ENCODE results near the gene SLN.

The SLN gene

DNA sequence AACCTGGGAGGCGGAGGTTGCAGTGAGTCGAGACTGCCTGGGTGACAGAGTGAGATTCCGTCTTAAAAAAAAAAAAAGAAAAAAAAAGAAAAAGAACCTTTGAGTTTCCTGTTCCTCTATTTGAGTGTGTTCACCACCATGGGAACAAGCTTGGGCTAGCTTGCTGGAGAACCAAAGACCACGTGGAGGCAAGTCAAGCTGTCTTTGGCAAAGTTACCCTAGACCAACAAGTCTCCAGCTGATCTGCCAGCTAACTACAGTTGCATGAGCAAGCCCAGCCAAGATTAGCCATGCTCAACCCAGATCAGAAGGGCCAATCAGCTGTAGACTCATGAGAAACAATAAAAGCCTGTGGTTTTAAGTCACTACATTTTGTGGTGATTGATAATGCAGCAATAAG is 29.7 kb downstream of the SLN start:
- Histone ChIP-seq H3K4me3 (ENCODE audit: low read length) (no peak overlapping the region), H3K4me2 (ENCODE audit: low read length) (no peak overlapping the region), H3K23ac (ENCODE audit: low read length) (no peak overlapping the region), H3K79me1 (ENCODE audit: low read length) (no peaks in the 10 kb centered on the region), H3K27ac (ENCODE audit: low read depth, low read length) (no peak overlapping the region), H3K56ac (ENCODE audit: low read length) (no peak overlapping the region), H3K79me2 (ENCODE audit: control insufficient read depth, insufficient read depth, low read length) (no peaks in the 10 kb centered on the region), H2BK5ac (ENCODE audit: low read length) (no peak overlapping the region), H3K27me3 (ENCODE audit: insufficient read depth, low read length, poor library complexity) (no peaks in the 10 kb centered on the region), H4K5ac (ENCODE audit: low read length) (no peak overlapping the region), H3K4ac (ENCODE audit: low read depth, low read length) (no peak overlapping the region), H4K8ac (ENCODE audit: low read depth, low read length) (no peak overlapping the region), H3K4me1 (ENCODE audit: control insufficient read depth, low read depth, low read length) (no peaks in the 10 kb centered on the region), H3K9ac (ENCODE audit: low read length) (no peak overlapping the region), H3K18ac (ENCODE audit: low read length) (no peak overlapping the region), H2BK15ac (replicated peaks; ENCODE audit: low read depth) (no peak overlapping the region), H2BK120ac (ENCODE audit: low read depth, low read length) (no peak overlapping the region), H3K36me3 (ENCODE audit: control insufficient read depth, insufficient read depth, low read length) (no peaks in the 10 kb centered on the region), H2AK5ac (ENCODE audit: low read length) (no peak overlapping the region)
- no peak for DNase-seq
- WGBS (ENCODE audit: extremely low coverage, insufficient coverage, low lambda C conversion rate), result no CpG with 5 or more reads among the region's 4 CpGs

DNA sequence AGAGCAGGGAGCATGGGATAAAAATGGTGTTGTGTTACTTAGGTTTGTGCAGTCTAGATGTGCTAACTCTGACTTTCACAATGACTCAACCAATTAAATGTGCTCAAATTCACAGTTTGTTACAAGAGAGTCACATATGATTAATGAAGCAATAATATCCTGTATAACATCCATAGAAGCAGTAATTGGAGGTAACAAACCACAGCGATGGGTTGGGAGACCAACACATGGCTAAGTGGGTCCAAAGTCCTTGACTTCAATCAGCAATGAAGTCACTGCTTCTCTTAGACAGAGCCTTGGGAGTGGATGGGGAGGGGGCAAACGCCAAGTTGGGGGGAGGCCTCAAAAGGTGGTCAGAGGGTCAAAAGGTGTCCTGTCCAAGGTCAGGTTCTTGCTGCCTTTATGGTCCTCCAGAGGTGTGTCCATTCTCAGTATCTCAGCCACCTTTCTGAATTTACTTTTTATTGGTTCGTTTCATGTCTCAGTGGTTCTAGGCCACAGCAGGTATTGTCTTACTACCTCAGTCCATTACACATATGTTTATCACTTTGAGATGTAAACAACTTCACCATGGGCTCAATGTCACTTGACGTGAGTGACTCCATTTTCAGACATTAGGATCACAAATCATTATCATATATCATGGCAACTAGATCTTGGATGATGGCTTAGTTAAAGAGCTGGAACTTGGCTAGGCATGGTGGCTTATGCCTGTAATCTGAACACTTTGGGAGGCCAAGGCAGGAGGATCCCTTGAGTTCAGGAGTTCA is 32.4 kb downstream of the SLN start:
- no peak for DNase-seq
- H3K9ac ChIP-seq (ENCODE audit: low read length), result no peak overlapping the region
- no peak overlapping the region for H2AK5ac ChIP-seq (ENCODE audit: low read length)
- no peak overlapping the region for H3K56ac ChIP-seq (ENCODE audit: low read length)
- no peaks in the 10 kb centered on the region for H3K27me3 ChIP-seq (ENCODE audit: insufficient read depth, low read length, poor library complexity)
- no peak overlapping the region for H2BK15ac ChIP-seq (replicated peaks; ENCODE audit: low read depth)
- H2BK5ac ChIP-seq (ENCODE audit: low read length), result no peak overlapping the region
- no peak overlapping the region for H2BK120ac ChIP-seq (ENCODE audit: low read depth, low read length)
- no peaks in the 10 kb centered on the region for H3K4me1 ChIP-seq (ENCODE audit: control insufficient read depth, low read depth, low read length)
- H3K79me1 ChIP-seq (ENCODE audit: low read length), result no peaks in the 10 kb centered on the region
- no peak overlapping the region for H3K4ac ChIP-seq (ENCODE audit: low read depth, low read length)
- H3K23ac ChIP-seq (ENCODE audit: low read length), result no peak overlapping the region
- no peak overlapping the region for H3K18ac ChIP-seq (ENCODE audit: low read length)
- WGBS (ENCODE audit: extremely low coverage, insufficient coverage, low lambda C conversion rate), result no CpG with 5 or more reads among the region's 4 CpGs
- H3K27ac ChIP-seq (ENCODE audit: low read depth, low read length), result no peak overlapping the region
- H4K8ac ChIP-seq (ENCODE audit: low read depth, low read length), result no peak overlapping the region
- H3K4me3 ChIP-seq (ENCODE audit: low read length), result no peak overlapping the region
- no peaks in the 10 kb centered on the region for H3K36me3 ChIP-seq (ENCODE audit: control insufficient read depth, insufficient read depth, low read length)
- H3K79me2 ChIP-seq (ENCODE audit: control insufficient read depth, insufficient read depth, low read length), result no peaks in the 10 kb centered on the region
- H4K5ac ChIP-seq (ENCODE audit: low read length), result no peak overlapping the region
- no peak overlapping the region for H3K4me2 ChIP-seq (ENCODE audit: low read length)

DNA sequence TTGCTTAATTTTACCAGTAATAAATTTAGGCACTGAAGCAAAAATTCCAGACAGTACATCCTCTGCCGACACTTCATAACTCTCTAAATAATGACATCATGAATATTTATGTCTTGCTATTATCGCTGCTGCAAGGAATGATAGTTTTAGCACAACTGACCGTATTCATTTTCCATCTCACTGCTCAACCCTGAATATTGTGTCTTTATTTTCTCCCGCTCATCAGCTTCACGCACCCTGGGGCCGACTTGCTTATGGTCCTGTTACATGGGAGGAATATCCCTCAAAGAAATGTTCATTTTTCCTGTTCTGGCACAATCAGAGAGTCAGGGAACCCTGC is 33.3 kb downstream of the SLN start:
- Histone ChIP-seq H4K8ac (ENCODE audit: low read depth, low read length) (no peak overlapping the region), H3K4me1 (ENCODE audit: control insufficient read depth, low read depth, low read length) (no peaks in the 10 kb centered on the region), H2BK120ac (ENCODE audit: low read depth, low read length) (no peak overlapping the region), H2BK5ac (ENCODE audit: low read length) (no peak overlapping the region), H3K56ac (ENCODE audit: low read length) (no peak overlapping the region), H3K23ac (ENCODE audit: low read length) (no peak overlapping the region), H3K27me3 (ENCODE audit: insufficient read depth, low read length, poor library complexity) (no peaks in the 10 kb centered on the region), H3K9ac (ENCODE audit: low read length) (no peak overlapping the region), H3K36me3 (ENCODE audit: control insufficient read depth, insufficient read depth, low read length) (no peaks in the 10 kb centered on the region), H4K5ac (ENCODE audit: low read length) (no peak overlapping the region), H3K4me3 (ENCODE audit: low read length) (no peak overlapping the region), H3K4me2 (ENCODE audit: low read length) (no peak overlapping the region), H2BK15ac (replicated peaks; ENCODE audit: low read depth) (no peak overlapping the region), H3K27ac (ENCODE audit: low read depth, low read length) (no peak overlapping the region), H3K79me1 (ENCODE audit: low read length) (no peaks in the 10 kb centered on the region), H3K79me2 (ENCODE audit: control insufficient read depth, insufficient read depth, low read length) (no peaks in the 10 kb centered on the region), H3K18ac (ENCODE audit: low read length) (no peak overlapping the region), H3K4ac (ENCODE audit: low read depth, low read length) (no peak overlapping the region), H2AK5ac (ENCODE audit: low read length) (no peak overlapping the region)
- DNase-seq, result no peak
- no CpG with 5 or more reads among the region's 6 CpGs for WGBS (ENCODE audit: extremely low coverage, insufficient coverage, low lambda C conversion rate)

DNA sequence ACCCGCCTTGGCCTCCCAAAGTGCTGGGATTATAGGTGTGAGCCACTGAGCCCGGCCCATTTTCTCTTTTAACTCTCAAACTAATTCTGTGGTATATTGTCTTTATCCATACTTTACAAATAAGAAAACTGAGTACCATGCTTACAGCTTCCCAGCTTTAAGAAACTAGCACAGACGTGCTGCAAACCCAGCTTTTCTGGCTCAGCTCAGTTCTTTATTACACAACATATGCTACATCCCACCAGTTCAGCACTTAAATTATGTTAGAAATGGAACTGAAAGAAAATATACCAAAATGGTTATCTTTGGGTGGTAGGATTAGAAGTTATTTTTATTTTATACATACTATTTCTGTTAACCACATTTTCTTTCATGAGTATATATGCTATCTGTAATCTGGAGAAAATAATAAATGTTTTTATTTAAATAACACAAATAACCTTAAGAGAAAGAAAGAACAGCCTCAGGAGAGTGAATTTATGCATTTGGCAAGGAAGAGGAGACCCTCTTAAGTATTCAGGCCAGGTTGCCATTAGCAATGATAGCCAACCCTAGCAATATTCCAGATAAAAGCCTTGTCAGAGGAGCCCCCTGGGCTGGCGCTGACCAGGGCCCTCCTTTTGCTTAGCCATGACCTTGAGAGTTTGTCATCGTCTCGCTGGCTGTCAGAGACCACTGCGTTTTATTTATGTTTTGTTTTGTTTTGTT is 33.8 kb downstream of the SLN start:
- Histone ChIP-seq H2AK5ac (ENCODE audit: low read length) (no peak overlapping the region), H3K79me2 (ENCODE audit: control insufficient read depth, insufficient read depth, low read length) (no peaks in the 10 kb centered on the region), H2BK5ac (ENCODE audit: low read length) (no peak overlapping the region), H2BK15ac (replicated peaks; ENCODE audit: low read depth) (no peak overlapping the region), H4K5ac (ENCODE audit: low read length) (no peak overlapping the region), H3K23ac (ENCODE audit: low read length) (no peak overlapping the region), H3K4me1 (ENCODE audit: control insufficient read depth, low read depth, low read length) (no peaks in the 10 kb centered on the region), H3K18ac (ENCODE audit: low read length) (no peak overlapping the region), H3K36me3 (ENCODE audit: control insufficient read depth, insufficient read depth, low read length) (no peaks in the 10 kb centered on the region), H2BK120ac (ENCODE audit: low read depth, low read length) (no peak overlapping the region), H3K4ac (ENCODE audit: low read depth, low read length) (no peak overlapping the region), H3K79me1 (ENCODE audit: low read length) (no peaks in the 10 kb centered on the region), H3K56ac (ENCODE audit: low read length) (no peak overlapping the region), H3K4me3 (ENCODE audit: low read length) (no peak overlapping the region), H3K9ac (ENCODE audit: low read length) (no peak overlapping the region), H3K4me2 (ENCODE audit: low read length) (no peak overlapping the region), H3K27me3 (ENCODE audit: insufficient read depth, low read length, poor library complexity) (no peaks in the 10 kb centered on the region), H4K8ac (ENCODE audit: low read depth, low read length) (no peak overlapping the region), H3K27ac (ENCODE audit: low read depth, low read length) (no peak overlapping the region)
- no CpG with 5 or more reads among the region's 7 CpGs for WGBS (ENCODE audit: extremely low coverage, insufficient coverage, low lambda C conversion rate)
- no peak for DNase-seq

- Histone ChIP-seq H3K4me2 (ENCODE audit: low read length) (no peak overlapping the region), H2BK120ac (ENCODE audit: low read depth, low read length) (no peak overlapping the region), H3K23ac (ENCODE audit: low read length) (no peak overlapping the region), H3K56ac (ENCODE audit: low read length) (no peak overlapping the region), H3K79me2 (ENCODE audit: control insufficient read depth, insufficient read depth, low read length) (no peaks in the 10 kb centered on the region), H4K8ac (ENCODE audit: low read depth, low read length) (no peak overlapping the region), H2AK5ac (ENCODE audit: low read length) (no peak overlapping the region), H3K27me3 (ENCODE audit: insufficient read depth, low read length, poor library complexity) (no peaks in the 10 kb centered on the region), H3K4ac (ENCODE audit: low read depth, low read length) (no peak overlapping the region), H3K18ac (ENCODE audit: low read length) (no peak overlapping the region), H2BK5ac (ENCODE audit: low read length) (no peak overlapping the region), H2BK15ac (replicated peaks; ENCODE audit: low read depth) (no peak overlapping the region), H3K4me1 (ENCODE audit: control insufficient read depth, low read depth, low read length) (no peaks in the 10 kb centered on the region), H3K79me1 (ENCODE audit: low read length) (no peaks in the 10 kb centered on the region), H3K27ac (ENCODE audit: low read depth, low read length) (no peak overlapping the region), H4K5ac (ENCODE audit: low read length) (no peak overlapping the region), H3K4me3 (ENCODE audit: low read length) (no peak overlapping the region), H3K36me3 (ENCODE audit: control insufficient read depth, insufficient read depth, low read length) (no peaks in the 10 kb centered on the region), H3K9ac (ENCODE audit: low read length) (no peak overlapping the region)
- no peak for DNase-seq
- WGBS (ENCODE audit: extremely low coverage, insufficient coverage, low lambda C conversion rate), result no CpG with 5 or more reads among the region's 8 CpGs
Observed at GRCh38 chr11:107676336-107677057, 35.4 kb downstream of the SLN start.
